Panc1 (cell line): ENCODE data around the gene WNT11.

Experiments
- CTCF ChIP-seq: fragments of 450-650 bp; IDR thresholded peaks from 2 replicates; pipeline ENCODE4 v1.5.1; 2017; ENCODE audit warnings: mild to moderate bottlenecking
- POLR2AphosphoS5 ChIP-seq: IDR thresholded peaks from 2 replicates; pipeline ENCODE4 v1.6.1; 2012; ENCODE audit warnings: mild to moderate bottlenecking, low read depth, low read length, moderate library complexity
- SIN3A ChIP-seq: IDR thresholded peaks from 2 replicates; pipeline ENCODE4 v1.6.1; 2012; ENCODE audit warnings: low read depth, mild to moderate bottlenecking, low read length, moderate library complexity, borderline replicate concordance; ENCODE audit not compliant: insufficient read depth
- TCF7L2 ChIP-seq: IDR thresholded peaks from 2 replicates; pipeline ENCODE4 v1.6.1; 2011; ENCODE audit warnings: mild to moderate bottlenecking, low read depth, low read length, inconsistent platforms

DNA sequence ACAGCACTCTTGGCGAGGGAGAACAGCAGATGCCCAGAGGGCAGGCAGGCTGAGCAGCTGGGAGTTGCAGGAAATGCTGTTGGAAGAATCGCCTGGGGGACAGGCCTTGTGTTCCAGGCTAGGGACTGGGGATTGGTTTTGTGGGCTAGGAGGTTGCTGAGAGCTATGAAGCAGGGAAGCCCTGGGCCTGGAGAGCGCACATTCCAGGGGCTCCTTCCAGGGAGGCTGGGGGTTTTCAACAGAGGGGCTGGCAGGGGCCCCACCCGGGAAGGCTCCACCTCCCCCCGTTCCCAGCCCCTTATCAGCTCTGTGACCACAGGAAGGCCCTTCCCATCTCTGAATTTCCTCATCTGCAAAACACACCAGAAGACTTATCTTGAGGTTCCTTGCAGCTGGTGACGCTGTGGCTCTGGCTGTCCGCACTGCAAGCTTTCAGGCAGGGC, 21.7 kb downstream of the WNT11 start:
- TF ChIP-seq TCF7L2, result no peak
- no peak for TF ChIP-seq POLR2AphosphoS5
- no peak for TF ChIP-seq CTCF
- no peak for TF ChIP-seq SIN3A
